H1 (cell line): ENCODE data around the gene NHLH1.

Experiments used
- BACH1 ChIP-seq: IDR thresholded peaks from 2 replicates; pipeline ENCODE4 v1.6.1; 2012; ENCODE audit warnings: low read length, improper control_type of control experiment
- CHD1 ChIP-seq: IDR thresholded peaks from 2 replicates; pipeline ENCODE4 v1.6.1; 2012; ENCODE audit warnings: low read depth, low read length, improper control_type of control experiment
- E2F6 ChIP-seq: IDR thresholded peaks from 2 replicates; pipeline ENCODE4 v1.6.1; 2012; ENCODE audit warnings: inconsistent platforms
- EZH2 ChIP-seq: fragments of 200-600 bp; sonication (generic); IDR thresholded peaks from 2 replicates; pipeline ENCODE4 v1.7.1; 2012; ENCODE audit warnings: low read depth, mild to moderate bottlenecking, moderate library complexity, low read length, inconsistent platforms; ENCODE audit not compliant: severe bottlenecking
- POLR2A ChIP-seq, 2 experiments: IDR thresholded peaks; 1 replicate in 1 of 2; 2 replicates in 1 of 2; pipeline ENCODE4 v1.6.1; 2011; ENCODE audit warnings: low read depth in 2 of 2, low read length in 2 of 2, mild to moderate bottlenecking in 2 of 2; ENCODE audit errors: control extremely low read depth in 1 of 2
- POLR2AphosphoS5 ChIP-seq: IDR thresholded peaks from 2 replicates; pipeline ENCODE4 v1.6.1; 2011; ENCODE audit warnings: low read depth, low read length
- TAF1 ChIP-seq: IDR thresholded peaks from 2 replicates; pipeline ENCODE4 v1.6.1; 2011; ENCODE audit warnings: mild to moderate bottlenecking, low read depth, low read length
- TBP ChIP-seq: IDR thresholded peaks from 2 replicates; pipeline ENCODE4 v1.6.1; 2011; ENCODE audit warnings: low read depth, low read length, improper control_type of control experiment
- TF ChIP-seq, protein P1 (sequence below), 3 experiments: IDR thresholded peaks; 1 replicate in 2 of 3; 2 replicates in 1 of 3; pipeline versions ENCODE4 v1.5.1 to v1.6.1; 2011; ENCODE audit warnings: low read length in 3 of 3, mild to moderate bottlenecking in 3 of 3, inconsistent platforms in 2 of 3, low read depth in 1 of 3, moderate library complexity in 1 of 3; ENCODE audit not compliant: insufficient read depth in 1 of 3; ENCODE audit errors: control extremely low read depth in 1 of 3

DNA sequence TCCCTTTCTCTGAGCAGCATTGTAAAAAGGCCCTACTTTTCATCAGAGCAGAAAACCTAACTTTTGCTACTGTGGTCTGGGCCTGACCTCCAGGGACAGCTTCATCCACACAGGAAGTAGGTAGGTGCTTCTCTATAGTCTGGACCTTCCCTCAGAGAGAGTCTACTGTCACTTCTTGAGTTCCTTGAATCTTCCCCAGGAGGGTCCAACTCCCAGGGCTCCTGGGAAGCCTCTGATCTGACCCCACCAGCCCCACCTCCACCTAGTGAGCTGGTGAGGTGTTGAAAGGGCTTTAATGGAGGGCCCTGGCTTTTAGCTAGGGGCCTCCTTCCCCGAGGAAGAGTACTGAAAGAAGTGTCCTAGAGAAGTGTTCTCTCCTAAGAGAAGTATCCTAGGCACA lies 30.8 kb downstream of the NHLH1 start:
- TF ChIP-seq EZH2 (no peak), BACH1 (no peak), POLR2A (IDR thresholded peaks at IDR 0.05; ENCODE audit: control extremely low read depth in 1 of 2, low read depth in 2 of 2, low read length in 2 of 2) (no peak), POLR2AphosphoS5 (no peak), TBP (no peak), CHD1 (no peak), TAF1 (no peak), E2F6 (no peak)
- TF ChIP-seq, protein P1, sequence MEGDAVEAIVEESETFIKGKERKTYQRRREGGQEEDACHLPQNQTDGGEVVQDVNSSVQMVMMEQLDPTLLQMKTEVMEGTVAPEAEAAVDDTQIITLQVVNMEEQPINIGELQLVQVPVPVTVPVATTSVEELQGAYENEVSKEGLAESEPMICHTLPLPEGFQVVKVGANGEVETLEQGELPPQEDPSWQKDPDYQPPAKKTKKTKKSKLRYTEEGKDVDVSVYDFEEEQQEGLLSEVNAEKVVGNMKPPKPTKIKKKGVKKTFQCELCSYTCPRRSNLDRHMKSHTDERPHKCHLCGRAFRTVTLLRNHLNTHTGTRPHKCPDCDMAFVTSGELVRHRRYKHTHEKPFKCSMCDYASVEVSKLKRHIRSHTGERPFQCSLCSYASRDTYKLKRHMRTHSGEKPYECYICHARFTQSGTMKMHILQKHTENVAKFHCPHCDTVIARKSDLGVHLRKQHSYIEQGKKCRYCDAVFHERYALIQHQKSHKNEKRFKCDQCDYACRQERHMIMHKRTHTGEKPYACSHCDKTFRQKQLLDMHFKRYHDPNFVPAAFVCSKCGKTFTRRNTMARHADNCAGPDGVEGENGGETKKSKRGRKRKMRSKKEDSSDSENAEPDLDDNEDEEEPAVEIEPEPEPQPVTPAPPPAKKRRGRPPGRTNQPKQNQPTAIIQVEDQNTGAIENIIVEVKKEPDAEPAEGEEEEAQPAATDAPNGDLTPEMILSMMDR (IDR thresholded peaks at IDR 0.05; ENCODE audit: control extremely low read depth in 1 of 3, insufficient read depth in 1 of 3, low read depth in 1 of 3, low read length in 3 of 3) = no peak
